Measurements from ENCODE around the gene IRF3.

IRF3 gene

DNA sequence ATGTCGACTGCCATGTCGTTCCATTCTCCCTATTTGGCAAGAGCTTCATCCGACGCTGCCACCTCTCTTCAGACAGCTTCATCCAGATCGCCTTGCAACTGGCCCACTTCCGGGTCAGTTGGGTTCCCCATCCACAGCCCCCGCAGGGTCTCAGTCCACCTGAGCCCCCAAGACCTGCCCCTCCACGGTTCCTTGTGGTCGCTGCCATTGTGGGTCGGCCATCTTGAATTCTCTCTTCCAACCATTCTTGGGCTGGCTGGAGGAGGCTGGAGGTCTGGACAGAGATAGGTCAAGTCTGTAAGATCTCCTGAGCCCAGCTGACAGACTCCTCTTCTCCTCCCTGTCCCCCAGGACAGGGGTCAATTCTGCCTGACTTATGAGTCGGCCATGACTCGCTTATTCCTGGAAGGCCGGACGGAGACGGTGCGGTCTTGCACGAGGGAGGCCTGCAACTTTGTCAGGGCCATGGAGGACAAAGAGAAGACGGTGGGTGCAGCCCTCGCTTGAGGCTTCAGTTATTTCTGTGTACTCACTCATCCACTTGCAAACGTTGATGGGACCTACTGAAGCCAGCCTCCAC, 44.8 kb upstream of the IRF3 start:
- Histone ChIP-seq H3F3A (ENCODE audit: control insufficient read depth, insufficient read depth) (no peaks in the 10 kb centered on the region), H3K4me2 (ENCODE audit: low read length) (no peak overlapping the region)

DNA sequence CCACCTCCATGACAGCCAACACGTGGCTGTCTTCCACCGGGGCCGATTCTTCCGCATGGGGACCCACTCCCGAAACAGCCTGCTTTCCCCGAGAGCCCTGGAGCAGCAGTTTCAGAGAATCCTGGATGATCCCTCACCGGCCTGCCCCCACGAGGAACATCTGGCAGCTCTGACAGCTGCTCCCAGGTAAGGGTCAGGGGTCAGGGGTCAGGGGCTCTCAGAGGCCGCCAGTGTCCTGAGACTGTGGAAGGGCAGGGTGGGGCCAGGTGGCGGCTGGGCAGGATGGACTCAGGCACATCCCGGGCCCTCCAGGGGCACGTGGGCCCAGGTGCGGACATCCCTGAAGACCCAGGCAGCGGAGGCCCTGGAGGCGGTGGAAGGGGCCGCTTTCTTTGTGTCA, 40.3 kb upstream of the IRF3 start:
- Histone ChIP-seq H3F3A (ENCODE audit: control insufficient read depth, insufficient read depth) (no peaks in the 10 kb centered on the region), H3K4me1 (ENCODE audit: control insufficient read depth, low read length) (no peaks in the 10 kb centered on the region), H3K4me3 (ENCODE audit: low read length) (no peak overlapping the region), H3K4me2 (ENCODE audit: low read length) (no peak overlapping the region), H4K20me1 (ENCODE audit: control insufficient read depth, insufficient read depth, low read depth, low read length) (no peaks in the 10 kb centered on the region), H3K79me2 (ENCODE audit: control insufficient read depth, low read length) (no peaks in the 10 kb centered on the region), H3K9me3 (ENCODE audit: control insufficient read depth, insufficient read depth, low read length) (no peaks in the 10 kb centered on the region), H3K27me3 (ENCODE audit: control insufficient read depth, low read length) (no peaks in the 10 kb centered on the region), H3K27ac (ENCODE audit: low read depth, low read length) (no peak overlapping the region), H3K9me2 (replicated peaks; ENCODE audit: control insufficient read depth, low read length) (no peaks in the 10 kb centered on the region), H3K36me3 (ENCODE audit: control insufficient read depth, low read length) (no peaks in the 10 kb centered on the region)
- TF ChIP-seq, protein P1, sequence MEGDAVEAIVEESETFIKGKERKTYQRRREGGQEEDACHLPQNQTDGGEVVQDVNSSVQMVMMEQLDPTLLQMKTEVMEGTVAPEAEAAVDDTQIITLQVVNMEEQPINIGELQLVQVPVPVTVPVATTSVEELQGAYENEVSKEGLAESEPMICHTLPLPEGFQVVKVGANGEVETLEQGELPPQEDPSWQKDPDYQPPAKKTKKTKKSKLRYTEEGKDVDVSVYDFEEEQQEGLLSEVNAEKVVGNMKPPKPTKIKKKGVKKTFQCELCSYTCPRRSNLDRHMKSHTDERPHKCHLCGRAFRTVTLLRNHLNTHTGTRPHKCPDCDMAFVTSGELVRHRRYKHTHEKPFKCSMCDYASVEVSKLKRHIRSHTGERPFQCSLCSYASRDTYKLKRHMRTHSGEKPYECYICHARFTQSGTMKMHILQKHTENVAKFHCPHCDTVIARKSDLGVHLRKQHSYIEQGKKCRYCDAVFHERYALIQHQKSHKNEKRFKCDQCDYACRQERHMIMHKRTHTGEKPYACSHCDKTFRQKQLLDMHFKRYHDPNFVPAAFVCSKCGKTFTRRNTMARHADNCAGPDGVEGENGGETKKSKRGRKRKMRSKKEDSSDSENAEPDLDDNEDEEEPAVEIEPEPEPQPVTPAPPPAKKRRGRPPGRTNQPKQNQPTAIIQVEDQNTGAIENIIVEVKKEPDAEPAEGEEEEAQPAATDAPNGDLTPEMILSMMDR (IDR thresholded peaks at IDR 0.05; ENCODE audit: low read depth, low read length, poor library complexity, severe bottlenecking) = no peak
- no peak for TF ChIP-seq EZH2phosphoT487 (IDR thresholded peaks at IDR 0.05; ENCODE audit: borderline replicate concordance, low read length)

More for the DNA sequence above, 44.8 kb upstream of the IRF3 start:
- H3K4me1 ChIP-seq (ENCODE audit: control insufficient read depth, low read length) = no peaks in the 10 kb centered on the region
- no peak overlapping the region for H3K4me3 ChIP-seq (ENCODE audit: low read length)
- H3K79me2 ChIP-seq (ENCODE audit: control insufficient read depth, low read length) = no peaks in the 10 kb centered on the region
- no peaks in the 10 kb centered on the region for H3K9me3 ChIP-seq (ENCODE audit: control insufficient read depth, insufficient read depth, low read length)
- H3K9me2 ChIP-seq (replicated peaks; ENCODE audit: control insufficient read depth, low read length) = no peaks in the 10 kb centered on the region
- H3K27me3 ChIP-seq (ENCODE audit: control insufficient read depth, low read length) = no peaks in the 10 kb centered on the region
- H3K36me3 ChIP-seq (ENCODE audit: control insufficient read depth, low read length) = no peaks in the 10 kb centered on the region
- H4K20me1 ChIP-seq (ENCODE audit: control insufficient read depth, insufficient read depth, low read depth, low read length) = no peaks in the 10 kb centered on the region
- no peak overlapping the region for H3K27ac ChIP-seq (ENCODE audit: low read depth, low read length)
- TF ChIP-seq, protein P1 (IDR thresholded peaks at IDR 0.05; ENCODE audit: low read depth, low read length, poor library complexity, severe bottlenecking) = no peak
- no peak for TF ChIP-seq EZH2phosphoT487 (IDR thresholded peaks at IDR 0.05; ENCODE audit: borderline replicate concordance, low read length)

DNA sequence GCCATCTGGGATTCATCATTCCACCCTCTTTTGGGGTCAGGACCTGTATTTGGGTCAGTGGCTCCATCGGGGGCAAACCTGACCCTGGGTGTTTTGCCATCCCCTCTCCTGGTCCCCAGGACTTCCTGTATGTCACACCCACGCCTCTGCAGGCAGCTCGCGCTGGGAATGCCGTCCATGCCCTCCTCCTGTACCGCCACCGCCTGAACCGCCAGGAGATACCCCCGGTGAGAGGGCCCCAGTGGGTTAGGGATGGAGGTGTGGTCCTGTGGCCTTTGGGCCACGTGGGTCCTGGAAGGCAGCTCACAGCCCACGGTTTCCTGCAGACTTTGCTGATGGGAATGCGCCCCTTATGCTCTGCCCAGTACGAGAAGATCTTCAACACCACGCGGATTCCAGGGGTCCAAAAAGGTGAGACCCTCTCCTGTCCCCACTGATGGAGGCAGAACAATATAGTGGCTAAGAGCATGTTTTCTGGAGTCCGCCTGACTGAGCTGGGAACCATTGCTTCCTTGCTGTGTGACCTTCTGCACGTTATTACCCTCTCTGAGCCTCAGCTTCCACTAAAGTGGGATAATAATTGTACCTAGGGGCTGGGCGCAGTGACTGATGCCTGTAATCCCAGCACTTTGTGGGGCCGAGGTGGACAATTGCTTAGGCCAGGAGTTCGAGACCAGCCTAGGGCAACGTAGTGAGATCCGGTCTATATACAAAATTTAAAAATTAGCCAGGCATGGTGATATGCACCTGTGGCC, 39.4 kb upstream of the IRF3 start:
- Histone ChIP-seq H3K27me3 (ENCODE audit: control insufficient read depth, low read length) (no peaks in the 10 kb centered on the region), H3K4me1 (ENCODE audit: control insufficient read depth, low read length) (no peaks in the 10 kb centered on the region), H3K9me2 (replicated peaks; ENCODE audit: control insufficient read depth, low read length) (no peaks in the 10 kb centered on the region), H4K20me1 (ENCODE audit: control insufficient read depth, insufficient read depth, low read depth, low read length) (no peaks in the 10 kb centered on the region), H3K79me2 (ENCODE audit: control insufficient read depth, low read length) (no peaks in the 10 kb centered on the region), H3F3A (ENCODE audit: control insufficient read depth, insufficient read depth) (no peaks in the 10 kb centered on the region), H3K27ac (ENCODE audit: low read depth, low read length) (no peak overlapping the region), H3K4me2 (ENCODE audit: low read length) (no peak overlapping the region), H3K4me3 (ENCODE audit: low read length) (no peak overlapping the region), H3K36me3 (ENCODE audit: control insufficient read depth, low read length) (no peaks in the 10 kb centered on the region), H3K9me3 (ENCODE audit: control insufficient read depth, insufficient read depth, low read length) (no peaks in the 10 kb centered on the region)
- TF ChIP-seq, protein P1 (IDR thresholded peaks at IDR 0.05; ENCODE audit: low read depth, low read length, poor library complexity, severe bottlenecking) = no peak
- TF ChIP-seq EZH2phosphoT487 (IDR thresholded peaks at IDR 0.05; ENCODE audit: borderline replicate concordance, low read length) = no peak

Measured in DOHH2 (cell line).